ENCODE data around the gene VAV2. TPM values are rescaled to one million over a fixed set of nuclear protein-coding genes. Genes with fewer than 3 reads are reported as not detected.

Gene VAV2
- total and polyA plus RNA-seq, 5 donors, result 4.7 to 11.4 (median 7.4) TPM

GRCh38 chr9:133726401-133727276 is 265.5 kb downstream of the VAV2 start:
- intact Hi-C loops (cut with DNase I), result loop anchor here in 1 of 4 donors (5.0 kb wide), 1 partner anchor 194 kb away; the partner anchor contains the start of gene ADAMTSL2
- no peaks in the 10 kb centered on the region for H3K27me3 ChIP-seq (ENCODE audit: control insufficient read depth, insufficient read depth)
- DNase-seq, result peak in 2 of 3 donors; percentile 79 to 87
- H3K9me3 ChIP-seq (ENCODE audit: control insufficient read depth, low read length), result no peaks in the 10 kb centered on the region
- H3K4me1 ChIP-seq (ENCODE audit: control insufficient read depth, insufficient read depth, low read length), result no peaks in the 10 kb centered on the region
- WGBS, result 71% methylated on average over 14 of the region's 14 CpGs
- no peak overlapping the region for H3K4me3 ChIP-seq (ENCODE audit: low read length)
- H3K27ac ChIP-seq (ENCODE audit: low read length), result no peak overlapping the region
- ATAC-seq, result peak; percentile 76 to 77

GRCh38 chr9:133725886-133726285 is 266.2 kb downstream of the VAV2 start:
- no peak overlapping the region for H3K27ac ChIP-seq (ENCODE audit: low read length)
- ATAC-seq (no peak), DNase-seq (no peak)
- H3K9me3 ChIP-seq (ENCODE audit: control insufficient read depth, low read length), result no peaks in the 10 kb centered on the region
- no peaks in the 10 kb centered on the region for H3K27me3 ChIP-seq (ENCODE audit: control insufficient read depth, insufficient read depth)
- WGBS, result 75% methylated on average over 7 of the region's 7 CpGs
- no peak overlapping the region for H3K4me3 ChIP-seq (ENCODE audit: low read length)
- intact Hi-C loops (cut with DNase I), result loop anchor here in 2 of 4 donors (2.0 to 5.0 kb wide), 2 partner anchors 193 to 194 kb away; partner anchors contain the start of gene ADAMTSL2 (in 1 of the 2)
- H3K4me1 ChIP-seq (ENCODE audit: control insufficient read depth, insufficient read depth, low read length), result no peaks in the 10 kb centered on the region

- intact Hi-C loops (cut with DNase I), result loop anchor here in 1 of 4 donors (10.0 kb wide), 1 partner anchor 304 kb away; the partner anchor contains the start of gene REXO4
- DNase-seq, result no peak
- Histone ChIP-seq H3K27ac (ENCODE audit: low read length) (no peak overlapping the region), H3K27me3 (ENCODE audit: control insufficient read depth, insufficient read depth) (no peaks in the 10 kb centered on the region), H3K4me3 (ENCODE audit: low read length) (no peak overlapping the region), H3K4me1 (ENCODE audit: control insufficient read depth, insufficient read depth, low read length) (peaks cover 7% of the 10 kb centered on the region), H3K9me3 (ENCODE audit: control insufficient read depth, low read length) (no peaks in the 10 kb centered on the region)
- WGBS, result 90% methylated on average over 15 of the region's 15 CpGs
- no peak for ATAC-seq
Measured at GRCh38 chr9:133718563-133719315, 273.4 kb downstream of the VAV2 start.

- Histone ChIP-seq H3K9me3 (ENCODE audit: control insufficient read depth, low read length) (no peaks in the 10 kb centered on the region), H3K4me3 (ENCODE audit: low read length) (no peak overlapping the region), H3K27ac (ENCODE audit: low read length) (no peak overlapping the region), H3K27me3 (ENCODE audit: control insufficient read depth, insufficient read depth) (no peaks in the 10 kb centered on the region), H3K4me1 (ENCODE audit: control insufficient read depth, insufficient read depth, low read length) (peaks cover 7% of the 10 kb centered on the region)
- no peak for ATAC-seq
- intact Hi-C loops (cut with DNase I), result loop anchor here in 1 of 4 donors (2.0 to 10.0 kb wide), 2 partner anchors 185 to 303 kb away; partner anchors contain the start of gene REXO4
- DNase-seq, result peak in 2 of 3 donors; percentile 46 to 57
- 94% methylated on average over 20 of the region's 20 CpGs for WGBS
Measured at GRCh38 chr9:133717113-133718031, 274.8 kb downstream of the VAV2 start.

GRCh38 chr9:133716564-133717112 is 275.5 kb downstream of the VAV2 start:
- DNase-seq (peak; percentile 74 to 89 (median 84)), ATAC-seq (peak; percentile 55)
- WGBS, result 69% methylated on average over 8 of the region's 8 CpGs
- intact Hi-C loops (cut with DNase I), result loop anchor here in 1 of 4 donors (2.0 to 10.0 kb wide), 2 partner anchors 184 to 302 kb away; partner anchors contain the start of gene REXO4
- H3K27me3 ChIP-seq (ENCODE audit: control insufficient read depth, insufficient read depth), result no peaks in the 10 kb centered on the region
- H3K4me3 ChIP-seq (ENCODE audit: low read length), result no peak overlapping the region
- H3K27ac ChIP-seq (ENCODE audit: low read length), result no peak overlapping the region
- H3K4me1 ChIP-seq (ENCODE audit: control insufficient read depth, insufficient read depth, low read length), result peaks cover 7% of the 10 kb centered on the region
- no peaks in the 10 kb centered on the region for H3K9me3 ChIP-seq (ENCODE audit: control insufficient read depth, low read length)

GRCh38 chr9:133715866-133716563 is 276.1 kb downstream of the VAV2 start:
- Histone ChIP-seq H3K4me1 (ENCODE audit: control insufficient read depth, insufficient read depth, low read length) (peaks cover 7% of the 10 kb centered on the region), H3K27me3 (ENCODE audit: control insufficient read depth, insufficient read depth) (no peaks in the 10 kb centered on the region), H3K4me3 (ENCODE audit: low read length) (no peak overlapping the region), H3K9me3 (ENCODE audit: control insufficient read depth, low read length) (no peaks in the 10 kb centered on the region), H3K27ac (ENCODE audit: low read length) (peak overlapping the region; percentile 43)
- peak; percentile 13 to 15 for ATAC-seq
- intact Hi-C loops (cut with DNase I), result loop anchor here in 1 of 4 donors (2.0 to 10.0 kb wide), 2 partner anchors 183 to 301 kb away; partner anchors contain the start of gene REXO4
- DNase-seq, result peak in 2 of 3 donors; percentile 76 to 77
- WGBS, result 54% methylated on average over 21 of the region's 21 CpGs

- Histone ChIP-seq H3K27ac (ENCODE audit: low read length) (peak overlapping the region; percentile 43), H3K4me3 (ENCODE audit: low read length) (no peak overlapping the region), H3K27me3 (ENCODE audit: control insufficient read depth, insufficient read depth) (no peaks in the 10 kb centered on the region), H3K4me1 (ENCODE audit: control insufficient read depth, insufficient read depth, low read length) (peaks cover 7% of the 10 kb centered on the region), H3K9me3 (ENCODE audit: control insufficient read depth, low read length) (no peaks in the 10 kb centered on the region)
- intact Hi-C loops (cut with DNase I), result loop anchor here in 1 of 4 donors (10.0 kb wide), 1 partner anchor 301 kb away; the partner anchor contains the start of gene REXO4
- WGBS, result 34% methylated on average over 23 of the region's 23 CpGs
- peak; percentile 80 to 89 (median 88) for DNase-seq
- peak; percentile 56 to 60 for ATAC-seq
Measured at GRCh38 chr9:133715295-133715865, 276.7 kb downstream of the VAV2 start.

- no peaks in the 10 kb centered on the region for H3K9me3 ChIP-seq (ENCODE audit: control insufficient read depth, low read length)
- DNase-seq (peak; percentile 82 to 93 (median 90)), ATAC-seq (peak; percentile 59 to 69)
- 52% methylated on average over 15 of the region's 15 CpGs for WGBS
- no peak overlapping the region for H3K4me3 ChIP-seq (ENCODE audit: low read length)
- peaks cover 7% of the 10 kb centered on the region for H3K4me1 ChIP-seq (ENCODE audit: control insufficient read depth, insufficient read depth, low read length)
- H3K27ac ChIP-seq (ENCODE audit: low read length), result peak overlapping the region; percentile 21
- intact Hi-C loops (cut with DNase I), result loop anchor here in 1 of 4 donors (5.0 to 10.0 kb wide), 2 partner anchors 127 to 300 kb away; partner anchors contain the start of gene REXO4
- H3K27me3 ChIP-seq (ENCODE audit: control insufficient read depth, insufficient read depth), result no peaks in the 10 kb centered on the region
Measured at GRCh38 chr9:133714606-133715294, 277.4 kb downstream of the VAV2 start.

Measured in right cardiac atrium (tissue), 5 donors.